Astrocyte of the cerebellum (primary cell): ENCODE measurements around the gene ARHGEF40.

Source experiments
- DNase-seq: peaks from one replicate; pipeline ENCODE4 v3.0.0-alpha.2; 2011; ENCODE audit warnings: low read depth
- H3K4me3 ChIP-seq: 2 replicates; pipeline ENCODE4 v1.5.1; 2011; ENCODE audit warnings: mild to moderate bottlenecking, low read depth, low read length, moderate library complexity
- in situ Hi-C: cut with HindIII; loops from 2 replicates; pipeline ENCODE4 v1.10.0; 2017; ENCODE audit warnings: low sequenced_read_pairs
- TF ChIP-seq, protein P1 (sequence below): IDR thresholded peaks from 2 replicates; pipeline ENCODE4 v1.5.1; 2012; ENCODE audit warnings: low read length, low read depth, moderate library complexity, mild to moderate bottlenecking; ENCODE audit errors: missing control alignments

Gene ARHGEF40

DNA sequence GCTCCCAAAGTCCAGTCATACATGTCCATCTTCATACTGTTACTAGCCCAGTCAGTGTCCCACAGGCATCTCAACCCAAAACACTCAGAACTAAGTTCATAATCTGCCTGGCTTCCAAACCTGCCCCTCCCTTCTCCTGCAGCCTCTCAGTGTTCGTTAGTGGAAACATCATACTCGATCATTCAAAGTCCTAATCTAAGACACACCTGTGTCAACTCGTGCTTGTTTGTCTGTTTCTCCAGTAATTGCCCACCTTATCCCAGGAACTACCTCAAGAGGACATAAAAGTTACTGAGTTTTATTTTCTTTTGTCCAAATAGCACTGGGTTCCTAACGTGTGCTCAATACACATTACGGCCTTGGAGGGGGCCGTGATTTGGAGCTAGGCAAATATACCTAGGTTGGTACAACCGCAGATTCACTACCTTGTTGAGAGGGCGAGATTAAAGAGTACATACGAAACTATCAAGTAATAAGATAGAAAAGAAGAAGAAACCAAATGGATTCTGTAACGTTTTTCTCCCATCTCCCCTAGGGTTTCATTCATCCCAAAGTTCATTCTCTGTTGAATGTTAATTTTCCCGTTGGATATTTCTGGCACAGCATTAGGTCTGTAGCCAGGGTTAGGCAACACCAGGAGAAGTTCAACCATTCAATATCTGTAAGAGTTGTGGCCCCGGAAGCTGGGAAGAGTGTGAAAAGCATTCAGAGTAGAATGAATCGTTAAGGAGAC lies 9.3 kb upstream of the ARHGEF40 start:
- TF ChIP-seq, protein P1, sequence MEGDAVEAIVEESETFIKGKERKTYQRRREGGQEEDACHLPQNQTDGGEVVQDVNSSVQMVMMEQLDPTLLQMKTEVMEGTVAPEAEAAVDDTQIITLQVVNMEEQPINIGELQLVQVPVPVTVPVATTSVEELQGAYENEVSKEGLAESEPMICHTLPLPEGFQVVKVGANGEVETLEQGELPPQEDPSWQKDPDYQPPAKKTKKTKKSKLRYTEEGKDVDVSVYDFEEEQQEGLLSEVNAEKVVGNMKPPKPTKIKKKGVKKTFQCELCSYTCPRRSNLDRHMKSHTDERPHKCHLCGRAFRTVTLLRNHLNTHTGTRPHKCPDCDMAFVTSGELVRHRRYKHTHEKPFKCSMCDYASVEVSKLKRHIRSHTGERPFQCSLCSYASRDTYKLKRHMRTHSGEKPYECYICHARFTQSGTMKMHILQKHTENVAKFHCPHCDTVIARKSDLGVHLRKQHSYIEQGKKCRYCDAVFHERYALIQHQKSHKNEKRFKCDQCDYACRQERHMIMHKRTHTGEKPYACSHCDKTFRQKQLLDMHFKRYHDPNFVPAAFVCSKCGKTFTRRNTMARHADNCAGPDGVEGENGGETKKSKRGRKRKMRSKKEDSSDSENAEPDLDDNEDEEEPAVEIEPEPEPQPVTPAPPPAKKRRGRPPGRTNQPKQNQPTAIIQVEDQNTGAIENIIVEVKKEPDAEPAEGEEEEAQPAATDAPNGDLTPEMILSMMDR: no peak
- DNase-seq: no peak

DNA sequence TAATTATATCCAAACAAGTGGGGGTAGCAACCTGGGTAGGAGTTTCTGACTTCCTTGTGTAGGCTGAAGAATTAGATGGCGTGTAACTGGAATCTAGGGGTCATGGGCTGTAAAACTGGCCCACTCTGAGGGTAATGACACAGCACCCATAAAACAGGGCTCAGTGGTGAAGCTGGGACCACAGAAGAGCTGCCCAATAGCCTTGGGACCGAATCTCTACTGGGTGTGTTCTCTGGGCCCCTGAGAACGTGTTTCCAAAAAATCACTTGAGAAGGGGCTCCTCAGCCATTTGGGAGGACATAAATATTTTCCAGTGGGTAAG lies 8.8 kb upstream of the ARHGEF40 start:
- in situ Hi-C loops: loop anchor here (5.0 kb wide), 1 partner anchor 46 kb away; no protein-coding TSS in a partner anchor
- TF ChIP-seq, protein P1: no peak
- DNase-seq: no peak
- H3K4me3 ChIP-seq: no peak overlapping the region

More for the DNA sequence above, 9.3 kb upstream of the ARHGEF40 start:
- in situ Hi-C loops: loop anchor here (5.0 kb wide), 1 partner anchor 47 kb away; no protein-coding TSS in a partner anchor
- H3K4me3 ChIP-seq: no peak overlapping the region

DNA sequence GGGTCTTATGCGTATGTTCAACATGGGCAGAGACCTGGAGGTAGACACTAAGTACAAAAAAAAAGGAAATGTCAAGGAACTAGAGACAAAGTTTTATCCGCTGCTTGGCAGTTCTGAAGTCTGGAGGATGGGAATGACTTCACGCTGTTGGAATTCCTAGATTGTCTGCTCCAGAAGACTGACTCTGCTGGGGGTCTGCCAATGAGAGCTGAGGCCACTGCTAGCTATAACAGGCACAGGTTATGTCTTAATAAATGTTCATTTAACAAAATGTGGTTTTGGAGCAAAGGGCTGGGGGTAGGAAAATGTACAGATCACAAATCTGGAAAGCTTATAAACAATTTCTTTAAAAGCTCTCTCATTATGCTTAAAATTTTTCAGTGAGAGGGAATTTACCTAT lies 6.6 kb upstream of the ARHGEF40 start:
- peak; percentile 70 for DNase-seq
- in situ Hi-C loops: loop anchor here (5.0 kb wide), 1 partner anchor 44 kb away; no protein-coding TSS in a partner anchor
- H3K4me3 ChIP-seq: no peak overlapping the region
- TF ChIP-seq, protein P1: no peak

DNA sequence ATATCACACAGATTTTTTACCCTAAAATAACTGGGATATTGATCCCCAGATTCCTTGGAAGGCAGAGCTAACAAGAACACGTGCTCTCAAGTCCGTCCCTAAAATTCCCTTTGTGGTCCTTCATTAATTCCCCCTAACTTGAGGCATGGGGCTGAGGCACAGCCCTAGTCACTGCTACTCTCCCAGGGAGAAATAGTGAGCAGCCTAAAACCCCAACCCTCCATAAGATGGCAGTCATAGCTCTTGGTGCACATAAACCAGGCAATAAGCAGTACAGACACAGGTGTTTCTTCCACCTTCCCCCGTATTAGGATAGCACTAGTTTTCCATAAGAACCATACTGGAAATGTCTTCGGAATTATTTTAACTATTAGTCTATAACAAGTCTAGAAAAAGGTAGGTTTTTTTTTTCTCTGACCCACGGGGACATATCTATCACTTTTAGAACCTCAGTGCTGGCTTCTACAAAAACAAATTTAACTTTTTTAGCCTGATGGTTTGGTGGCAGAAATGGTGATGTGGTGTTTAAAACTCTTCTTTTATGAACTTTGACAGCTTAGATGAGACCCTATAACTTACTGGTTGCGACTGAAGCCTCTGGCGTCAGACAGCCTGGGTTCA lies 3.1 kb upstream of the ARHGEF40 start:
- TF ChIP-seq, protein P1: peak; percentile 41
- DNase-seq: no peak
- H3K4me3 ChIP-seq: no peak overlapping the region
- in situ Hi-C loops: no loop called here

DNA sequence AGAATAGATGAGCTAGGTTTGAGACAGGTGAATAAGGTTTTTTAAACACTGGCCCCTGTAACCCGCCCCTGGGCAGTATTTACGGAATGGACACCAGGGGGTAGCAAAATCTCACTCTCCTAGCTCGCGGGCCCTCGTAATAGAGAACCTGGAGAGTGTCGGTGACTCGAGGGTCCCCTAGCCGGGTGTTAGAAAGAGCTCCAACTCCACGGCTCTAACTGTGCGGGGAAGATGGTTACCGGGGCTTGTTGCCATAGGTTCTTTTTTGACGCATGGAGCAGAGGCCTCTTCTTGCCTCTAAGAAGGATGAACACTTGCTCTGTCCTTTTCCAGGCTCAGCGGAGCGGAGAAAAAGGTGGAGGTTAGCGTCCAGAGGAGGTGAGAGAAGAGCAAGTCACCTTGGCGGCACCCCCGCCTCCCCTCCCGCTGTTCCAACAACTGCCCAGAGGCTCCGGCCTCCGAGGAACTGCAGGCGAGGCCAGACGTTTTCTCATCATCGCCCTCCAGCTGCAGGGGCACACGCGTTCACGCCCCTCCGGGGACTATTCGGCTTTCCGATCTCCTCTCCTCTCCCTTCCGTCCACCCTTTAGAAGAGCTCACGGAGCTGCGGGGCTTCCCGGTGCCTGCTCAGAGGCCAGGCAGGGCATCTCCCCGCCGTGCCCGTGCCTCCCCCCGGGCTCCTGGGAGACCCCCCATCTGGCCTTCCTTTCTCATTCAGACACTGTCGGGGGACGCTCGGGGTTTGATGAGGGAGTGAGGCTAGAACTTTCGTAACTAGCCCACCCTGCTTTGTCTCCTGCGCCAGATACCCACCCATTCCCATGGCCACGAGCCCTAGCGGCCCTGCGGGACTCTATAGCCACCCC lies 1.4 kb upstream of the ARHGEF40 start:
- H3K4me3 ChIP-seq: peak overlapping the region; percentile 90
- TF ChIP-seq, protein P1: peak; percentile 62
- DNase-seq: no peak
- in situ Hi-C loops: no loop called here

DNA sequence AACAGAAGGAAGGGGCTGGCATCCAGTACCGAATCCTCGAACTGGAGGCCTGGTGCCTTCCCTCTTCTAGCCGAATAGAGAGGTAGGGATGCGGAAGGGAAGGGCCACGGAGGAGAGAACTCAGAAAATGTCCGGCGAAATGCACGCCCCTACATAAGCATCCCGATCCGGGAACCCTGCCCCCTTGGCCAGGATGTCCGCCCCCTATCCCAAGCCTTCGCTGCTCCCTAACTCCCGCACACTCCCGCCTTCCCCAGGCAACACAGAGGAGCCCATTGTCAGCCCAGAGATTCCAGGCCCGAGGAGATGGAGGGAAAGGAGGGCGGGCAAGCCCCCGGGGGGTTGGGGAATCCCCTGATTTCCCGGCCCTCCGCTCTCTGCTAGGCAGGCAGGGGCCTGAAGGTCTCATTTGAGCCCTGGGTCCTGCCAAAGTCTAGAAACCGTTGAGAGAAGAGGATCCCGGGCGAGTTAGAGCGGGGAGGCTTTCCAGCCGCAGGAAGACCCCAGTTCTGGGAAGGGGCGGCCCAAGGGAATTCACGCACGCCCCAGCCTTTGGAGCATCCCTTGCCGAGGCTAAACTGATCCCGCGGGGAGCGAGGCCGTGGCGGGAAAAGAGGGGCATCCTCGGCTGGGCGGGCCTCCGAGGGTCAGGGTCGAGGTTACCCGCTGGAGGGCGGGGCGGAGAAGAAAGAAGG lies 569 bp upstream of the ARHGEF40 start:
- TF ChIP-seq, protein P1: no peak
- in situ Hi-C loops: no loop called here
- DNase-seq: no peak
- peak overlapping the region; percentile 90 for H3K4me3 ChIP-seq
